GM12891 (cell line): ENCODE measurements around the gene TNFSF18.

ENCODE experiments used
- POLR2A ChIP-seq: IDR thresholded peaks from 2 replicates; pipeline ENCODE4 v1.6.1; 2011; ENCODE audit warnings: low read depth, low read length, control low read depth
- POLR2AphosphoS5 ChIP-seq: IDR thresholded peaks from 2 replicates; pipeline ENCODE4 v1.6.1; 2011; ENCODE audit warnings: low read depth, low read length, control low read depth
- POU2F2 ChIP-seq: IDR thresholded peaks from 2 replicates; pipeline ENCODE4 v1.6.1; 2011; ENCODE audit warnings: low read depth, mild to moderate bottlenecking, control low read depth, low read length, moderate library complexity
- SPI1 ChIP-seq: IDR thresholded peaks from 2 replicates; pipeline ENCODE4 v1.6.1; 2011; ENCODE audit warnings: low read depth, low read length, control low read depth
- TAF1 ChIP-seq: IDR thresholded peaks from 2 replicates; pipeline ENCODE4 v1.6.1; 2011; ENCODE audit warnings: low read depth, low read length, control low read depth

DNA sequence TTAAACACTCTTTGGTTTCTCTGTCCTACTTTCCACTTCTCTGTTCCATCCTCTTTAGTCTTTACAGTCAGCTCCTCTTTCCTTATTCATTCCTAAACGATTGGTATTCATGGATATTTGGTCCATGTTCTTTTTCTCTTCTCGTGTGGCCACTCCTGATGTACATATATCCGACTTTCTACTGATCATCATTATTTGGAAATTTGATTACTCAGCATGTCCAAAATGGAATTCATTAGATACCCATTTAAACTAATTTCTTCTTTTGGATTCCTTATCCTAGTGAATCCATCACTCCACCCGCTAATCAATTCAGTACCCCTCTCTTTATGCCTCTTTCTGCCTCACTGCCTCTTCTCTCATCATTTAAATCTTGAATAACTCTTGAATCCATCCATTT lies 43.8 kb upstream of the TNFSF18 start:
- TF ChIP-seq POLR2AphosphoS5 (no peak), POLR2A (no peak), POU2F2 (no peak), TAF1 (no peak), SPI1 (no peak)
